ENCODE measurements around the gene IFT74.

Gene IFT74

GRCh38 chr9:27054841-27055240, 98.6 kb downstream of the IFT74 start:
- no peak for TF ChIP-seq CTCF (IDR thresholded peaks at IDR 0.05; ENCODE audit: low read depth, low read length, missing control alignments)
- no peak overlapping the region for H3K4me3 ChIP-seq (replicated peaks; ENCODE audit: low read depth, low read length)
- no peak for DNase-seq (ENCODE audit: extremely low read depth, low read depth)

GRCh38 chr9:27059412-27059811, 103.2 kb downstream of the IFT74 start:
- TF ChIP-seq CTCF (IDR thresholded peaks at IDR 0.05; ENCODE audit: low read depth, low read length, missing control alignments): no peak
- H3K4me3 ChIP-seq (replicated peaks; ENCODE audit: low read depth, low read length): no peak overlapping the region
- DNase-seq (ENCODE audit: extremely low read depth, low read depth): no peak

DNA sequence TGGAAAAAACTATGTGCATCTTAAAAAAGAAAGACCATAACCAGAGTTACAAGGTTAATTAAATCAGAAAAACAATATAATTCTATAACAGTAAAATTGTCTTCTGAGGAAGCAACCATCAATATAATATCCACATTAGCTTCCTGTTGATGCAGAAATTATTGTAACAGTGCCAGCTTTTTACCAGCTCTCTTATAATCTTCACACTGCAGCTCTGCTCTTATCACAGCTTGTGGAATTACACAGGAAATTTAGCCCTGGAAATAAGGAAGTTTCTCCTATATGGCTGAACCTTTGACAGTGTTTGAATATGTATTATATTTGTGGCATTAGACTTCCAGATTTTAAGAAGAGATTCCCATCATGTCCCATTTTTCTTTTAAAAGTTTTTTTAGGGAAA, 103.7 kb downstream of the IFT74 start:
- no peak for DNase-seq (ENCODE audit: extremely low read depth, low read depth)
- no peak for TF ChIP-seq CTCF (IDR thresholded peaks at IDR 0.05; ENCODE audit: low read depth, low read length, missing control alignments)

DNA sequence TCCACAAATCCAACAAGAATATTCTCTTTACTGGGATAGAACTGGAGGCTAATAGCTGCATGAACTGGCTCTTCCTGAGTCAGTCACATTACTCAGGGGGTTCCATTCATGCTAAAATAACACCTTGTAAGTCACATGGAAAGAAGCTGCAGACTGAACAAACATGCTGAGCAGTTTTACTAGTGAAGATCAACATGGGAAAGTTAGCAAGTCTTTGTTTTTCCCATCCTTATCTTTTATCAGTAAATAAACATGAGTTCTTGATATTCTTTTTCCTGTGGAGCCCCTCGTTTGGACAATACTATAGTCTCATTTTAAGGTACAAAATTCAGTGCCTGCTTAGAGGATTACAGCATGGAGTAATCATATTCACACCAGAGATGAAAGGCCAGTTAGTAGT, 109.1 kb downstream of the IFT74 start:
- DNase-seq (ENCODE audit: extremely low read depth, low read depth): no peak
- TF ChIP-seq CTCF (IDR thresholded peaks at IDR 0.05; ENCODE audit: low read depth, low read length, missing control alignments): no peak
- H3K4me3 ChIP-seq (replicated peaks; ENCODE audit: low read depth, low read length): no peak overlapping the region

More for the DNA sequence above, 103.7 kb downstream of the IFT74 start:
- H3K4me3 ChIP-seq (replicated peaks; ENCODE audit: low read depth, low read length): no peak overlapping the region

- TF ChIP-seq CTCF (IDR thresholded peaks at IDR 0.05; ENCODE audit: low read depth, low read length, missing control alignments): no peak
- no peak overlapping the region for H3K4me3 ChIP-seq (replicated peaks; ENCODE audit: low read depth, low read length)
Measured at GRCh38 chr9:27073841-27074728, 117.9 kb downstream of the IFT74 start.

DNA sequence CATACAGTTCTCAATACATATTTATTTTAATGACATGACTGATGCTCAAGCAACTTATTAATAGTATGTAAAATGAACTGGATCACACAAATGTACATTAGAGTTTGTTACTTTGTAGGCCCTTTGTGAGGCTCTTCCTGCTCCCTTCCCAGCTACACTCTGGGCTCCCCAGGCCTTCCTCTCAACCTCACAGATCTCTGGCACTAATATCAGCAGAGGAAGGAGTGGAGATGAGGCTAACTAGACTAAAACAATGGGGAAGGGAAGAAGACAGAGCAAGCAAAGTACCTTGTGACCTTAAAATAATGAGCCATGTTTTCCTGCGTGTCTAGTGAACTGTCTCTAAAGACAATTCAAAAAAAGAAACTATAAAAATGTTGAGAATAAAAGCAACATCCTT, 122.5 kb downstream of the IFT74 start:
- H3K4me3 ChIP-seq (replicated peaks; ENCODE audit: low read depth, low read length): no peak overlapping the region
- TF ChIP-seq CTCF (IDR thresholded peaks at IDR 0.05; ENCODE audit: low read depth, low read length, missing control alignments): no peak
- no peak for DNase-seq (ENCODE audit: extremely low read depth, low read depth)

More at GRCh38 chr9:27073841-27074728, 117.9 kb downstream of the IFT74 start:
- no peak for DNase-seq (ENCODE audit: extremely low read depth, low read depth)
